ENCODE results near the gene SF3A2.

GRCh38 chr19:2208975-2209374 is 27.6 kb upstream of the SF3A2 start:
- TF ChIP-seq CTCF (IDR thresholded peaks at IDR 0.05) (no peak), POLR2A (IDR thresholded peaks at IDR 0.05) (no peak), POLR2AphosphoS5 (IDR thresholded peaks at IDR 0.05; ENCODE audit: insufficient read depth in 1 of 2, low read depth in 1 of 2) (no peak)

Measured in vagina (tissue), 2 donors.